ENCODE data around the gene KIF9.
"Not testable (repeated sequence)": the region's sequence is repeated elsewhere in the genome, so short reads cannot be mapped to it uniquely, and the experiment has no call there.

The KIF9 gene

DNA sequence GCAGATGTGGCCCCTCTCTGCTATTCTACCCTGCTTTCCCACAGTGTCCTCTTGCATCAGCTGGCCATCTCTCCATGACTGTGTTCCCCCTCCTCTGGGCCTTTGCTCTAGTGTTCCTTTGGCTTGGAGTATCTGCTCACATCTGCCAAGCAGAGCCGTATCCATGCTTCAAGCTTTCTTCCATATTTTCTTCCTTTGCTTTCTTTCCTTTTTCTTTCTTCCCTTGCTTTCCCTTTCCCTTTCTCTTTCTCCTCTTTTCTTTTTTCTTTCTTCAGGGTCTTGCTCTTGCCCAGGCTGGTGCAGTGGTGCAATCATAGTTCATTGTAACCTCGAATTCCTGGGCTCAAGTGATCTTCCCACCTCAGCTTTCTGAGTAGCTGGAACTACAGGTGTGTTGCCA lies 12.7 kb upstream of the KIF9 start:
- Histone ChIP-seq H4K20me1 (ENCODE audit: insufficient read depth, low read length) (no peaks in the 10 kb centered on the region), H3K36me3 (ENCODE audit: insufficient read depth, low read length) (peaks cover 28% of the 10 kb centered on the region; the same call in 1 of the 2 replicates), H3K27ac (ENCODE audit: low read depth, low read length, poor library complexity, severe bottlenecking) (peak overlapping the region; percentile 68), H3K4me3 (ENCODE audit: low read depth, low read length, poor library complexity, severe bottlenecking) (no peak overlapping the region), H3K27me3 (ENCODE audit: insufficient read depth, low read length) (no peaks in the 10 kb centered on the region), H2AFZ (ENCODE audit: low read length) (no peak overlapping the region), H3K4me2 (ENCODE audit: low read length) (no peak overlapping the region; the same call in 1 of the 2 replicates), H3F3A (ENCODE audit: insufficient read depth, low read length) (no peaks in the 10 kb centered on the region), H3K79me2 (ENCODE audit: insufficient read depth, low read length) (peaks cover 16% of the 10 kb centered on the region), H3K9me2 (ENCODE audit: low read depth, low read length) (no peaks in the 10 kb centered on the region), H3K9ac (ENCODE audit: low read length) (no peak overlapping the region), H3K4me1 (ENCODE audit: insufficient read depth, low read length, severe bottlenecking) (peaks cover 81% of the 10 kb centered on the region), H3K9me3 (ENCODE audit: low read length) (no peaks in the 10 kb centered on the region)
- TF ChIP-seq EZH2 (IDR thresholded peaks at IDR 0.05; ENCODE audit: borderline replicate concordance, low read length): no peak

GRCh38 chr3:47294392-47294791 lies 11.8 kb upstream of the KIF9 start:
- Histone ChIP-seq H3K27ac (ENCODE audit: low read depth, low read length, poor library complexity, severe bottlenecking) (peak overlapping the region; percentile 11), H3K36me3 (ENCODE audit: insufficient read depth, low read length) (peaks cover 37% of the 10 kb centered on the region; the same call in 1 of the 2 replicates), H3K9me2 (ENCODE audit: low read depth, low read length) (no peaks in the 10 kb centered on the region), H4K20me1 (ENCODE audit: insufficient read depth, low read length) (no peaks in the 10 kb centered on the region), H3K79me2 (ENCODE audit: insufficient read depth, low read length) (peaks cover 16% of the 10 kb centered on the region), H3K4me2 (ENCODE audit: low read length) (no peak overlapping the region), H3K27me3 (ENCODE audit: insufficient read depth, low read length) (no peaks in the 10 kb centered on the region), H3K4me3 (ENCODE audit: low read depth, low read length, poor library complexity, severe bottlenecking) (no peak overlapping the region), H3K9ac (ENCODE audit: low read length) (no peak overlapping the region), H3K4me1 (ENCODE audit: insufficient read depth, low read length, severe bottlenecking) (peaks cover 85% of the 10 kb centered on the region), H3K9me3 (ENCODE audit: low read length) (no peaks in the 10 kb centered on the region), H2AFZ (ENCODE audit: low read length) (no peak overlapping the region), H3F3A (ENCODE audit: insufficient read depth, low read length) (no peaks in the 10 kb centered on the region)
- TF ChIP-seq EZH2 (IDR thresholded peaks at IDR 0.05; ENCODE audit: borderline replicate concordance, low read length): no peak
- TF ChIP-seq CTCF (IDR thresholded peaks at IDR 0.05; ENCODE audit: low read length): no peak

- H3K4me1 ChIP-seq (ENCODE audit: insufficient read depth, low read length, severe bottlenecking): peaks cover 85% of the 10 kb centered on the region
- H3K79me2 ChIP-seq (ENCODE audit: insufficient read depth, low read length): peaks cover 16% of the 10 kb centered on the region
- H3K4me2 ChIP-seq (ENCODE audit: low read length): no peak overlapping the region
- TF ChIP-seq EZH2 (IDR thresholded peaks at IDR 0.05; ENCODE audit: borderline replicate concordance, low read length) (no peak), CTCF (IDR thresholded peaks at IDR 0.05; ENCODE audit: low read length) (no peak)
- H3K9me3 ChIP-seq (ENCODE audit: low read length): no peaks in the 10 kb centered on the region
- H3K9ac ChIP-seq (ENCODE audit: low read length): no peak overlapping the region
- no peaks in the 10 kb centered on the region for H3K27me3 ChIP-seq (ENCODE audit: insufficient read depth, low read length)
- H4K20me1 ChIP-seq (ENCODE audit: insufficient read depth, low read length): no peaks in the 10 kb centered on the region
- no peaks in the 10 kb centered on the region for H3K9me2 ChIP-seq (ENCODE audit: low read depth, low read length)
- no peaks in the 10 kb centered on the region for H3F3A ChIP-seq (ENCODE audit: insufficient read depth, low read length)
- H3K4me3 ChIP-seq (ENCODE audit: low read depth, low read length, poor library complexity, severe bottlenecking): no peak overlapping the region
- H3K36me3 ChIP-seq (ENCODE audit: insufficient read depth, low read length): peaks cover 41% of the 10 kb centered on the region; the same call in 1 of the 2 replicates
- peak overlapping the region; percentile 11 for H3K27ac ChIP-seq (ENCODE audit: low read depth, low read length, poor library complexity, severe bottlenecking)
- no peak overlapping the region for H2AFZ ChIP-seq (ENCODE audit: low read length)
Measured at GRCh38 chr3:47293822-47294221, 11.2 kb upstream of the KIF9 start.

DNA sequence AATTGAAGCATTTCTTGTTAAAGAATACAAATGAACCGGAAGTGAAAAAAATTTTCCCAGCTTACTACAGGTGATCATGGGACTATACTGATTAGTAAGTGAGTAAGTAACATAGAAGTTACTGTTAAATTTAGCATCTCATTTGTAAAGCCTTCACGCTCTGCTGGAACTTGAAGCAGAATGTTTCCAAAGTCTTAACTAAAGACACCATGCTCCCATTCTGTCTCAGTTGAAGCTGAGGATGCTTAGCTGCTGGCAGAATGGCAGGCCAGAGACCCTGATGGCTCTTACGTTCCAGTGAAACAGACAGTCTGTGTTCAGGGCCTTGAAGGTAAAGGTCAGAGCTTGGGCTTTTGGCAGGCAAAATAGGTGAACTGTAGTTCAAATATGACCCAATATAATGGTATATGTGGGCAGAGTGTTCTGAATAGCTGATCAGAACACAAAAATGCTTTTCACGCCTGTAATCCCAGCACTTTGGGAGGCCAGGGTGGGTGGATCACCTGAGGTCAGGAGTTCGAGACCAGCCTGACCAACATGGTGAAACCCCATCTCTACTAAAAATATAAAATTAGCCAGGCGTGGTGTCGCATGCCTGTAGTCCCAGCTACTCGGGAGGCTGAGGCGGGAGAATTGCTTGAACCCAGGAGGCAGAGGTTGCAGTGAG lies 9.3 kb upstream of the KIF9 start:
- H3K27ac ChIP-seq (ENCODE audit: low read depth, low read length, poor library complexity, severe bottlenecking): peak overlapping the region; percentile 81
- not testable (repeated sequence) for H3K4me3 ChIP-seq (ENCODE audit: low read depth, low read length, poor library complexity, severe bottlenecking)

More for the DNA sequence above, 9.3 kb upstream of the KIF9 start:
- Histone ChIP-seq H3K4me2 (ENCODE audit: low read length) (peak overlapping the region; percentile 19), H3K36me3 (ENCODE audit: insufficient read depth, low read length) (peaks cover 50% of the 10 kb centered on the region), H3K9ac (ENCODE audit: low read length) (peak overlapping the region; percentile 1; the same call in 1 of the 2 replicates), H3K4me1 (ENCODE audit: insufficient read depth, low read length, severe bottlenecking) (peaks cover 79% of the 10 kb centered on the region), H3K79me2 (ENCODE audit: insufficient read depth, low read length) (peaks cover 15% of the 10 kb centered on the region)
- not testable (repeated sequence) for H3F3A ChIP-seq (ENCODE audit: insufficient read depth, low read length); H3K27me3 ChIP-seq (ENCODE audit: insufficient read depth, low read length); H3K9me3 ChIP-seq (ENCODE audit: low read length); H3K9me2 ChIP-seq (ENCODE audit: low read depth, low read length); H4K20me1 ChIP-seq (ENCODE audit: insufficient read depth, low read length); H2AFZ ChIP-seq (ENCODE audit: low read length)
